Activated T-helper 2 cell treated with anti-CD3 and anti-CD28 coated beads, Interferon-gamma antibody, Interleukin-2, Interleukin-4, amounts not matched to agents 10 μg/mL and 5 μg/mL and 100 μg/mL, durations not matched to agents 14 hours and 24 hours and 36 hours (primary cell): ENCODE results near the gene RFX4. TPM values are rescaled to one million over a fixed set of nuclear protein-coding genes. Genes with fewer than 3 reads are reported as not detected.
"Not testable (repeated sequence)": the region's sequence is repeated elsewhere in the genome, so short reads cannot be mapped to it uniquely, and the experiment has no call there.

Source experiments
- DNase-seq: peaks from one replicate; pipeline ENCODE4 v3.0.0; 2021; ENCODE audit warnings: low spot score
- H3K27ac Mint-ChIP-seq: one replicate; pipeline ENCODE4 v1.8.0; 2021; ENCODE audit warnings: mixed read lengths
- H3K27me3 Mint-ChIP-seq: one replicate; pipeline ENCODE4 v1.8.0; 2021; ENCODE audit warnings: low read depth, mixed read lengths
- H3K36me3 Mint-ChIP-seq: one replicate; pipeline ENCODE4 v1.8.0; 2021; ENCODE audit warnings: low read depth, mixed read lengths
- H3K4me1 Mint-ChIP-seq: one replicate; pipeline ENCODE4 v1.8.0; 2021; ENCODE audit warnings: low read depth, mixed read lengths
- H3K4me3 Mint-ChIP-seq: one replicate; pipeline ENCODE4 v1.8.0; 2021; ENCODE audit warnings: low read depth, mild to moderate bottlenecking, moderate library complexity, mixed read lengths
- H3K9me3 Mint-ChIP-seq: one replicate; pipeline ENCODE4 v1.8.0; 2021; ENCODE audit warnings: mixed read lengths
- intact Hi-C: fragments of 100-400 bp; cut with micrococcal nuclease; formaldehyde crosslinking; loops from one replicate; pipeline ENCODE4 v1.15.1; 2023
- total RNA-seq: library from RNA; stranded (reverse); gene quantifications from 2 replicates; pipeline ENCODE4 v1.2.3, GENCODE V29; 2022

RFX4 gene
- total RNA-seq, 1 donor from 2014 or later: not detected

DNA sequence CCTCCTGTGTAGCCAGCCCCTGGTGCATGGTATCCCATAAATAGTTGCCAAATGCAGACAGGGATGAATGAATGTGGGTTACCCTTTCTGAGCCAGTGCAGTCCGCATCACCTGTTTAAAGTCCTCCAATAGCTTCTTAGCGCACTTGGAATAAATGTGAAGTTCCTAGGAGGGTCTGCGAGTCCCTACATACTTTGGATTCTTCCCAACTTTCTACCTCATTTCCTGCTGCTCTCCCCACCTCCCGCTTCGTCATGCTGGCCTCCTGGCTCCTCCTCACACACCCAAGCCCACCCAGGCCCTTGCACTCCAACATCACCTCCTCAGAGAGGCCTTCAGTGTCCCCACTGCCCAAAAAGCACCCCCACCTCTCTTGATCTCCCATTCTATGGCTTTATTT lies 17.7 kb downstream of the RFX4 start:
- DNase-seq: no peak
- no peak overlapping the region for H3K4me3 Mint-ChIP-seq
- H3K9me3 Mint-ChIP-seq: no peaks in the 10 kb centered on the region
- no peaks in the 10 kb centered on the region for H3K36me3 Mint-ChIP-seq
- H3K4me1 Mint-ChIP-seq: no peaks in the 10 kb centered on the region
- H3K27ac Mint-ChIP-seq: no peak overlapping the region
- intact Hi-C loops: no loop called here
- peaks cover 21% of the 10 kb centered on the region for H3K27me3 Mint-ChIP-seq

DNA sequence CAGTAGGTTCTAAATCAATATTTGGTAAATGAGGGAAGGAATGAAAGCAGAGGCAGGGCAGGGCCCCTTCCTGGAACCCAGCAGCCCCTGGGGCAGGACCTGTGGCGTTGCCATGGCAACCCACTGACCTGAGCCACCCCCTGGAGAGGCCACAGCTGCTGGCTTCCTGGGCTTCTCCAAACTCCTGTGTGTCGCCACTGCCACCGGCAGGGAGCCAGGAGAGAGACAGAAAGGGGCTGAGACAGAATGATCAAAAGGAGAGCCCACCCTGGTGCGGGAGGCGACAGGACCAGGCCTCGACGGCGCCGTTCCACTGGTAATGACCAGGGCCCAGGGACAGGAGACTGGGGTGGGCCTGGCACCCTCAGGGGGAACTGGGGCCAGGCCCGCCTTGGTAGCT lies 18.2 kb downstream of the RFX4 start:
- Mint-ChIP-seq H3K27me3 (peaks cover 21% of the 10 kb centered on the region), H3K9me3 (no peaks in the 10 kb centered on the region), H3K36me3 (no peaks in the 10 kb centered on the region), H3K4me3 (no peak overlapping the region), H3K4me1 (no peaks in the 10 kb centered on the region), H3K27ac (no peak overlapping the region)
- no peak for DNase-seq
- intact Hi-C loops: no loop called here

DNA sequence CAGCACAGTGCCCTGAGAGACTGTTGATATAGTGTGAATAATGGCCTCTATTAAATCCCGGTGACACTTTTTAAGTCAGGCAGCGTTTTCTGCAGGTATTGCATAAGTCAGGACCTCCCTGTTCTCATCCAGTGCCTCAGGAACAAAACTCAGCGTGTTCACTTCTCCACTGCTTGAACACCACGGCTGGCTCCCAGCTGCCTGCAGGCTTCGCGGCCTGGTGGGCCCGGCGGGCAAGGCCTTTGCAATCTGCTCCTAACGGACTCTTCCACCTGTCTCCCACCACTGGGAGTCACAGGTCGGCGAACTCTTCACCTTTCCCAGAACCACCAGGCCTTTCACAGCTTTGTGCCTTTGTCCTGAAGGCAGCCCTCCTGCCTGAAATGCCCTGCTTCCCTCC lies 18.7 kb downstream of the RFX4 start:
- DNase-seq: no peak
- no peaks in the 10 kb centered on the region for H3K4me1 Mint-ChIP-seq
- no peak overlapping the region for H3K27ac Mint-ChIP-seq
- no peak overlapping the region for H3K4me3 Mint-ChIP-seq
- intact Hi-C loops: no loop called here
- H3K9me3 Mint-ChIP-seq: no peaks in the 10 kb centered on the region
- H3K27me3 Mint-ChIP-seq: peaks cover 18% of the 10 kb centered on the region
- H3K36me3 Mint-ChIP-seq: no peaks in the 10 kb centered on the region

DNA sequence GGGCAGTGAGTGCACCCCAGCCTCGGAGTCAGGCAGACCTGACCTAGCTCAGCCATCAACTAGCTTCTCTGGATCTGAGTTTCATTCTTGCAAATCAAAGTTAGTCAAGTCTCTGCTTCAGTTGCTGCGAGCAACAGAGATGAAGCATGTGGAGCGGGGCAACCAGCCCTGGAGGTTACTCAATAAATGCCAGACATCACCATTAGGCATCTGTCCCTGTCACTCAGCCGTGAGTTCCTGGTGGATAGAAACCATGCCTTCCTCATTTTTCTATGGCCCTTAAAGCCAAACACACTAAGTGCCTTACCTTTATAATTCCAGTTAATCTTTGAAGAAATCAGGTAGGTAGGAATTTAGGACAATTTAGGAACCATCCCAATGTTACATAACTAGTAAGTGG lies 19.3 kb downstream of the RFX4 start:
- H3K4me1 Mint-ChIP-seq: no peaks in the 10 kb centered on the region
- no peaks in the 10 kb centered on the region for H3K9me3 Mint-ChIP-seq
- no peak overlapping the region for H3K4me3 Mint-ChIP-seq
- no peak for DNase-seq
- no peaks in the 10 kb centered on the region for H3K36me3 Mint-ChIP-seq
- H3K27ac Mint-ChIP-seq: no peak overlapping the region
- H3K27me3 Mint-ChIP-seq: peaks cover 16% of the 10 kb centered on the region
- intact Hi-C loops: no loop called here

DNA sequence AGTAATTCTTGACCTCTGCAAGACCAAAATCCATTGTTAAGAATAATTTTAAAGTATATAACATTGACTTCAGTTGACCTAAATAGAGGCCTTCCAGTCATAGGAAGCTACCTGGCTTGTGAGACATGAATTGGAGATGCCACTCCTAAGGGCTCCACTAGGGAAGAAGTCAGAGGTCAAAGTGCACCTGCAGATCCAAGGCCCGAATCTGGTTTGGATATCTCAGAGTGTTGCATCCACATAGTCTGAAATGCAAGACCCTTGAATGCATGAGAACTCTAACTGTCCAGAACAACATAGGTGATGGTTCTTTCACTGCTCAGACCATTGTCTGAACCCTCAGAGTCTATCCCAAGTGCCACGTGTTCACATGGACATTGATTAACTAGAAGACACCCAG lies 22.4 kb downstream of the RFX4 start:
- peaks cover 2% of the 10 kb centered on the region for H3K9me3 Mint-ChIP-seq
- H3K4me3 Mint-ChIP-seq: no peak overlapping the region
- H3K27me3 Mint-ChIP-seq: peaks cover 3% of the 10 kb centered on the region
- H3K27ac Mint-ChIP-seq: no peak overlapping the region
- H3K4me1 Mint-ChIP-seq: no peaks in the 10 kb centered on the region
- intact Hi-C loops: no loop called here
- H3K36me3 Mint-ChIP-seq: no peaks in the 10 kb centered on the region
- DNase-seq: no peak

DNA sequence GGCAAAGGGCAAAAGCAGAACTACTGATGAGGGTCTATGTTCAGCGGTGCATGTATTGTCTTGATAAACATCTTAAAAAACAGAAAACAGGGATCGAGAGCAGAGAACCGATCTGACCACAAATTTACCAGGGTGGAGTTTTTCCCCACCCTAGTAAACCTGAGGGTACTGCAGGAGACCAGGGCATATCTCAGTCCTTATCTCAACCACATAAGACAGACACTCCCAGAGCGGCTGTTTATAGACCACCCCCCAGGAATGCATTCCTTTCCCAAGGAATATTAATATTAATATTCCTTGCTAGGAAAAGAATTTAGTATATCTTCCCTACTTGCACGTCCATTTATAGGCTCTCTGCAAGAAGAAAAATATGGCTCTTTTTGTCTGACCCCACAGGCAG lies 37.8 kb downstream of the RFX4 start:
- Mint-ChIP-seq H3K27me3 (peaks cover 17% of the 10 kb centered on the region), H3K9me3 (peaks cover 23% of the 10 kb centered on the region)
- DNase-seq, H3K4me1 Mint-ChIP-seq, H3K4me3 Mint-ChIP-seq, H3K27ac Mint-ChIP-seq, H3K36me3 Mint-ChIP-seq, intact Hi-C loops: not testable (repeated sequence)

DNA sequence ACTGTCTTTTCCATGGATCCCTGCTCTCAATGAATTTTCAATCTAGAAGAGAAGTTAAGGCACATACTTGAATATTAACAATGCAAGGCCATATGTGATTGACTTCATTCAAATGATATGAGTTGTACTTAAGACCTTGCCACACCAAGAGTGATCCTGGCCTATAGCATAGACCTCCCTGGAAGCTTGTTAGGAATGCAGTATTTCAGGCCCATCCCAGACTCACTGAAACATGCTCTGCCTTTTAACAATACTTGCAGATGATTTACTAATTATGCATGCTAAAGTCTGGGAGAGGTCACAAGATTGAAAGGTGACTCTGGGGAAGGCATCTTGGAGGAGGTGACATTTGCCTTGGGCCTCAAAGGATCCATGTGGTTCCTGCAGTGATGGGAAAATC lies 43.2 kb downstream of the RFX4 start:
- no peaks in the 10 kb centered on the region for H3K27me3 Mint-ChIP-seq
- no peaks in the 10 kb centered on the region for H3K4me1 Mint-ChIP-seq
- H3K36me3 Mint-ChIP-seq: no peaks in the 10 kb centered on the region
- H3K4me3 Mint-ChIP-seq: no peak overlapping the region
- peaks cover 9% of the 10 kb centered on the region for H3K9me3 Mint-ChIP-seq
- intact Hi-C loops: no loop called here
- H3K27ac Mint-ChIP-seq: no peak overlapping the region
- DNase-seq: no peak

DNA sequence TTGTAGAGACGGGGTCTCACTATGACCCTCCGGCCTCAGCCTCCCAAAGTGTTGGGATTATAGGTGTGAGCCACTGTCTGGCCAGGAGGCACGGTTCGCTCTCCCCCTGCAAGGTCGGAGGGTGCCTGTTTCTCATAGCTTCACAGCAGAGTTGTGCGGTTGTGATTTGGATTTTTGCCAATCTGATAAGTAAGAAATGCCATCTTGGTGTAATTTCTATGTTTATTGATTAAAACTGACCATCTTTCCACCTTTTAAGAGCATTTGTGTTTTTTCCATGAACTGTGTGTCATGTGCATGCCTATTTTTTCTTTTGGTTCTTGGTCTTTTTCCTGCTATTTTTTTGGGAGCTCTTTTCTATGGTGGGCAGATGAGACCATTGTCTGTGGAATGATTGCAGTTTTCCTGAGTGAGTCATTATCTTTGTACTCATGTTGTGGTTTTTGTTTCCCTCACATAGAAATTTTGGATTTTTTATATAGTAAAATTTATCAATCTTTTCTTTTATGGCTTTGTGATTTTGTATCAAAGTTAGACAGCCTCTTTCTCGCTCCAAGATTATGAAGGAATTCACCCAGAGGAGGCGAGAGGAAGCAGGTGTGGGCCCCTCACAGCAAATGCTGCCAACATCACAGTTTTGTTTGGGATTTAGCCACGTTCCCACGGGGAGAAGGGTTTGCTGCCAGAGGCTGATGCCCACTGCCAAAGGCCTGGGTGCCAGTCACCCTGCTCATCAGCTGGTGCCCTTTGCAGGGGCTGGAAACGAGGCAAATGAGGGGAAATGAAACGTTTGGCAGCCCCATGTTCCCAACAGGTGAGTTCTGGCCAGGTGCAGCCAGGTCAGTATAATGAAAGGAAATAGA lies 47.2 kb downstream of the RFX4 start:
- Mint-ChIP-seq H3K4me1 (no peaks in the 10 kb centered on the region), H3K36me3 (no peaks in the 10 kb centered on the region), H3K9me3 (no peaks in the 10 kb centered on the region), H3K27ac (no peak overlapping the region), H3K27me3 (peaks cover 5% of the 10 kb centered on the region), H3K4me3 (no peak overlapping the region)
- no peak for DNase-seq
- intact Hi-C loops: no loop called here

DNA sequence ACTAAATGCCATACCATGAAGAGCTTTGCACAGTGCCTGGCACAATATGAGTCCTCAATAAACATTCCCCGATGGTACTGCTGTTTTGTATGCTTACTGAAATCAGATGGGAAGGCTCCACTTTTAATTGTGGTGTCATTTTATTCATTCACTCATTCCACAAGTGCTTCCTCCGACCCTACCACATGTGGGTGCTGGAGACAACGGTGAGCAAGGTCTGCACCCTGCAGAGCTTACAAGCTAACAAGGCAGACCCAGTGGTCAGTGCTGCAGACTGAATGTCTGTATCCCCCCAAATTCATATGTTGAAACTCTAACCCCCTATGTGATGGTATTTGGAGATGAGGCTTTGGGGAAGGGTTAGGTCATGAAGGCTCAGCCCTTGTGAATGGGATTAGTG lies 48.3 kb downstream of the RFX4 start:
- no peak for DNase-seq
- Mint-ChIP-seq H3K36me3 (no peaks in the 10 kb centered on the region), H3K27me3 (peaks cover 6% of the 10 kb centered on the region), H3K4me1 (no peaks in the 10 kb centered on the region), H3K4me3 (no peak overlapping the region), H3K27ac (no peak overlapping the region), H3K9me3 (no peaks in the 10 kb centered on the region)
- intact Hi-C loops: no loop called here

DNA sequence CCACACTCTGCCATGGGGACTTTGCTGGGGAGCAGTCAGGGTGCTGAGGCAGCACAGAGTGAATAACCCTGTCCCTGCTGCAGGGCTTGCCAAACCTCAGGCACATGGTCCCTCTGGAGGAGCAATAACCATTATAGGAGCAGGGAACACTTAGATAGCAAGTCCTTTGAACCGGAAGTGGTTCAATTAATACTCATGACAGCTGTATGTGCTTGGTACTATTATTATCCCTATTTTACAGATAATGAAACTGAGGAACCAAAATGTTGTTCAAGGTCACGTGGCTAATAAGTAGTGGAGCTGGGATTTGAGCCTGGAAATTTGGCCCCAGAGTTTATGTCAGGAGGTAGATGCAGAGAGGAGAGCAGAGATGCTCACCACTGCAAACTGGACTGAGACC lies 49.0 kb downstream of the RFX4 start:
- Mint-ChIP-seq H3K4me1 (no peaks in the 10 kb centered on the region), H3K27me3 (peaks cover 6% of the 10 kb centered on the region), H3K9me3 (no peaks in the 10 kb centered on the region), H3K4me3 (no peak overlapping the region), H3K36me3 (no peaks in the 10 kb centered on the region), H3K27ac (no peak overlapping the region)
- no peak for DNase-seq
- intact Hi-C loops: no loop called here

DNA sequence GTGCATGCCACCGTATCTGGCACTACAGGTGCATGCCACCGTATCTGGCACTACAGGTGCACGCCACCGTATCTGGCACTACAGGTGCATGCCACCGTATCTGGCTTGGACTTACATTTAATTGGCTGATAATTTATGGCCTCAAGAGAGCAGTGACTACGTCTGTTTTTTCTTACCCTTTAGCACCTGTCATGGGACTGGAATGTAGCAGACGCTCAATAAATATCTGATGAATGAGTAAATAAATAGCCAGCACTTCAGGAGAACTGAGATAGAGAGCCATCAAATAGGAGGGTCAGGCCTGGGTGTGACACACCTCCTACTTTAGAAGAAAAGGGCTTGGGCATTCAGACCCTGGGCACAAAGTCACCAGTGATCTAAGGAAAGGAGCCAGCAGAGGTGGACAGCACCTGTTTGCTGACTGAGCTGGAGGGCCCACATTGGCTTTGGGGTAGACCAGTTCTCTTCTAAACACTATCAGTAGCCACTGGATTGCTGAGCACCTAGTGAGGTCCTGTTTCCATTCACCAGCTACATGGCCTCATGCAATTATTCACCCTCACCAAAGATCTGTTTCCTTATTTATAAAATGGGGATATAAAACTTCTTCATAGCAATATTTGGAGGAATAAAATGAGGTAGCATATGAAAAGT lies 50.1 kb downstream of the RFX4 start:
- H3K4me3 Mint-ChIP-seq: no peak overlapping the region
- intact Hi-C loops: no loop called here
- H3K27me3 Mint-ChIP-seq: peaks cover 6% of the 10 kb centered on the region
- no peak for DNase-seq
- no peak overlapping the region for H3K27ac Mint-ChIP-seq
- no peaks in the 10 kb centered on the region for H3K9me3 Mint-ChIP-seq
- no peaks in the 10 kb centered on the region for H3K4me1 Mint-ChIP-seq
- H3K36me3 Mint-ChIP-seq: no peaks in the 10 kb centered on the region

DNA sequence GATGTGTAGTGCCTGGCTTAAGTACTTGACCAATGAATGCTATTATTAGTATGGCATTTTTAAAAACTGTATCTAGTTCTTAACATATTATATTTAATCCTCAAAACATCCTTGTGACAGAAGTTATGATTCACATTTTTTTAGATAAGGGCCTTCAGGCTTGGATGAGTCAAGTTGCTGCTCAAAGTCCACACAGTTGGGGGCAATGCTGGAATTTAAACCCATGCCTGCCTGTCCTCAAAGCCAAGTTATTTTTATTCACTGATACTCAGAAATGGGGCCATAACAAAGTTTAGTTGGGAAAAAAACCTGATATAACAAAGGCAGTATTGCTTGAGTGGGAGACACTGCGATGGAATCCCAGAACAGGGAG lies 50.6 kb downstream of the RFX4 start:
- Mint-ChIP-seq H3K27ac (no peak overlapping the region), H3K9me3 (no peaks in the 10 kb centered on the region), H3K36me3 (no peaks in the 10 kb centered on the region), H3K4me3 (no peak overlapping the region), H3K27me3 (peaks cover 6% of the 10 kb centered on the region), H3K4me1 (no peaks in the 10 kb centered on the region)
- DNase-seq: no peak
- intact Hi-C loops: no loop called here

DNA sequence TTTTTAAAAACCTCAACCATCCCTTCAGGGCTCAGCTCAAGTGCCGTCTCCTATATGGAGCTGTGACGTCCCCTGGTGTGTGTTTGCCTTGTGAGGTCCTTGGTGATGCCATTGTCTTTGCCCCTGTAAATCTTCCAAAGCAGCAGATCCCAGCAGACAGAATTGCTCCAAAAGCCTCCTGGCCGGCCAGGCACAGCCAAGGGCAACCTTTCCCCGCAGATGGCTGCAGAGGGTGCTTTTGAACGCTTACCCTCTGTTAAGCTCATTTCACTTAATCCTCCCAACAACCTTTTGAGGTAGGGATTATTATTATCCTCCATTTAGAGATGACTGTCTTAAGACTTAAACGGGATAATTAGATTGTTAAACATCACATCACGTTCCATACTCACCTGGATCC lies 51.4 kb downstream of the RFX4 start:
- H3K27ac Mint-ChIP-seq: no peak overlapping the region
- no peaks in the 10 kb centered on the region for H3K4me1 Mint-ChIP-seq
- DNase-seq: no peak
- H3K27me3 Mint-ChIP-seq: peaks cover 6% of the 10 kb centered on the region
- intact Hi-C loops: no loop called here
- no peaks in the 10 kb centered on the region for H3K9me3 Mint-ChIP-seq
- H3K4me3 Mint-ChIP-seq: no peak overlapping the region
- H3K36me3 Mint-ChIP-seq: no peaks in the 10 kb centered on the region
